KMS-11 (cell line): Measurements from ENCODE around the gene VAC14.

ENCODE experiments used
- H2AFZ ChIP-seq: fragments of 200-600 bp; sonication (generic); 2 replicates; pipeline ENCODE4 v1.6.1; 2016; ENCODE audit warnings: antibody characterized with exemption, mixed run types, low read depth
- H3K27ac ChIP-seq: fragments of 200-600 bp; sonication (generic); 2 replicates; pipeline ENCODE4 v1.6.1; 2016; ENCODE audit warnings: mild to moderate bottlenecking, mixed run types
- H3K27me3 ChIP-seq: fragments of 200-600 bp; sonication (generic); 2 replicates; pipeline ENCODE4 v1.6.1; 2017; ENCODE audit warnings: mild to moderate bottlenecking, low read depth, mixed run types, moderate library complexity; ENCODE audit not compliant: insufficient read depth
- H3K36me3 ChIP-seq: fragments of 200-600 bp; sonication (generic); 2 replicates; pipeline ENCODE4 v1.6.1; 2017; ENCODE audit warnings: mild to moderate bottlenecking, mixed run types; ENCODE audit not compliant: insufficient read depth
- H3K4me1 ChIP-seq: fragments of 200-600 bp; sonication (generic); 2 replicates; pipeline ENCODE4 v1.6.1; 2016; ENCODE audit warnings: mild to moderate bottlenecking, low read depth, mixed run types; ENCODE audit not compliant: poor library complexity, severe bottlenecking
- H3K4me2 ChIP-seq: fragments of 200-600 bp; sonication (generic); 2 replicates; pipeline ENCODE4 v1.7.0; 2016; ENCODE audit warnings: mild to moderate bottlenecking, mixed run types
- H3K4me3 ChIP-seq: fragments of 200-600 bp; sonication (generic); IDR thresholded peaks from 2 replicates; pipeline ENCODE4 v1.6.1; 2017; ENCODE audit warnings: low read depth, low read length, mixed read lengths; ENCODE audit not compliant: insufficient read depth
- H3K79me2 ChIP-seq: fragments of 200-600 bp; sonication (generic); 2 replicates; pipeline ENCODE4 v1.6.1; 2016; ENCODE audit warnings: low read depth, mixed run types; ENCODE audit not compliant: insufficient read depth
- H3K9ac ChIP-seq: fragments of 200-600 bp; sonication (generic); 2 replicates; pipeline ENCODE4 v1.6.1; 2016; ENCODE audit warnings: mild to moderate bottlenecking, mixed run types
- H4K20me1 ChIP-seq: fragments of 200-600 bp; sonication (generic); 2 replicates; pipeline ENCODE4 v1.6.1; 2016; ENCODE audit warnings: mild to moderate bottlenecking, mixed run types; ENCODE audit not compliant: insufficient read depth
- CTCF ChIP-seq: fragments of 200-600 bp; sonication (generic); conservative IDR thresholded peaks from 2 replicates; pipeline ENCODE4 v1.6.1; 2017; ENCODE audit warnings: low read depth, mild to moderate bottlenecking, antibody characterized with exemption, low read length, moderate library complexity, mixed read lengths

VAC14 gene

GRCh38 chr16:70685061-70685937 is 115.7 kb downstream of the VAC14 start:
- no peak for TF ChIP-seq CTCF
- H2AFZ ChIP-seq, result no peak overlapping the region
- H3K27me3 ChIP-seq, result no peaks in the 10 kb centered on the region
- H3K4me3 ChIP-seq, result no peak overlapping the region
- no peak overlapping the region for H3K4me2 ChIP-seq
- H3K36me3 ChIP-seq, result no peaks in the 10 kb centered on the region
- no peaks in the 10 kb centered on the region for H4K20me1 ChIP-seq
- H3K27ac ChIP-seq, result no peak overlapping the region
- no peaks in the 10 kb centered on the region for H3K79me2 ChIP-seq
- no peaks in the 10 kb centered on the region for H3K4me1 ChIP-seq
- H3K9ac ChIP-seq, result no peak overlapping the region

GRCh38 chr16:70684146-70685060 is 116.6 kb downstream of the VAC14 start:
- no peaks in the 10 kb centered on the region for H3K36me3 ChIP-seq
- H4K20me1 ChIP-seq, result no peaks in the 10 kb centered on the region
- no peak overlapping the region for H3K4me2 ChIP-seq
- H3K27me3 ChIP-seq, result no peaks in the 10 kb centered on the region
- H3K9ac ChIP-seq, result no peak overlapping the region
- H3K4me3 ChIP-seq, result no peak overlapping the region
- no peaks in the 10 kb centered on the region for H3K79me2 ChIP-seq
- no peak overlapping the region for H2AFZ ChIP-seq
- no peak overlapping the region for H3K27ac ChIP-seq
- no peak for TF ChIP-seq CTCF
- H3K4me1 ChIP-seq, result no peaks in the 10 kb centered on the region

- H3K4me3 ChIP-seq, result no peak overlapping the region
- H3K4me2 ChIP-seq, result no peak overlapping the region
- H2AFZ ChIP-seq, result no peak overlapping the region
- no peak overlapping the region for H3K27ac ChIP-seq
- H3K4me1 ChIP-seq, result no peaks in the 10 kb centered on the region
- no peaks in the 10 kb centered on the region for H3K27me3 ChIP-seq
- H3K36me3 ChIP-seq, result no peaks in the 10 kb centered on the region
- TF ChIP-seq CTCF, result no peak
- no peak overlapping the region for H3K9ac ChIP-seq
- no peaks in the 10 kb centered on the region for H3K79me2 ChIP-seq
- H4K20me1 ChIP-seq, result no peaks in the 10 kb centered on the region
These were observed 117.6 kb downstream of the VAC14 start for GRCh38 chr16:70683146-70683944.
